ENCODE measurements around the gene SLC29A2.
"Not testable (repeated sequence)": the region's sequence is repeated elsewhere in the genome, so short reads cannot be mapped to it uniquely, and the experiment has no call there.

Gene SLC29A2

GRCh38 chr11:66371627-66372415, at the start of gene SLC29A2:
SLC29A2 (minus strand) TSS chr11:66371760; CDS start chr11:66371591, 169 bp downstream.
- no peak for DNase-seq

- no peak for DNase-seq
These were observed 49.3 kb upstream of the SLC29A2 start, which contains the start of gene NPAS4 for GRCh38 chr11:66420671-66421476. NPAS4 (plus strand) TSS chr11:66421035; CDS start chr11:66421180, 145 bp downstream.

- no peak for DNase-seq
These were observed 48.3 kb upstream of the SLC29A2 start for GRCh38 chr11:66419825-66420224.

GRCh38 chr11:66418986-66419308, 47.4 kb upstream of the SLC29A2 start:
- DNase-seq = no peak

- DNase-seq = peak; percentile 98
These were observed 46.8 kb upstream of the SLC29A2 start for GRCh38 chr11:66418168-66418985.

GRCh38 chr11:66417000-66417399, 45.4 kb upstream of the SLC29A2 start:
- DNase-seq = no peak

GRCh38 chr11:66415423-66415822, 43.9 kb upstream of the SLC29A2 start:
- peak; percentile 16 for DNase-seq

GRCh38 chr11:66414120-66414934, 42.8 kb upstream of the SLC29A2 start:
- no peak for DNase-seq

- DNase-seq = no peak
These were observed 41.6 kb upstream of the SLC29A2 start for GRCh38 chr11:66413167-66413566.

GRCh38 chr11:66412110-66412509, 40.5 kb upstream of the SLC29A2 start:
- no peak for DNase-seq

GRCh38 chr11:66411323-66411722, 39.8 kb upstream of the SLC29A2 start:
- DNase-seq = no peak

GRCh38 chr11:66410191-66410590, 38.6 kb upstream of the SLC29A2 start:
- DNase-seq = no peak

- no peak for DNase-seq
These were observed 37.7 kb upstream of the SLC29A2 start for GRCh38 chr11:66409226-66409625.

- DNase-seq = peak; percentile 98
These were observed 37.1 kb upstream of the SLC29A2 start for GRCh38 chr11:66408488-66409214.

- DNase-seq = no peak
These were observed 36.1 kb upstream of the SLC29A2 start for GRCh38 chr11:66407651-66408050.

GRCh38 chr11:66393954-66394353, 22.4 kb upstream of the SLC29A2 start:
- DNase-seq = no peak

- DNase-seq = no peak
These were observed 19.8 kb upstream of the SLC29A2 start for GRCh38 chr11:66391322-66391721.

GRCh38 chr11:66388780-66389386, 17.3 kb upstream of the SLC29A2 start:
- peak; percentile 57 for DNase-seq

- DNase-seq = peak; percentile 68
These were observed 14.9 kb upstream of the SLC29A2 start for GRCh38 chr11:66386171-66387069.

- DNase-seq = not testable (repeated sequence)
These were observed 12.8 kb upstream of the SLC29A2 start for GRCh38 chr11:66384316-66384715.
